GM12891 (cell line): Measurements from ENCODE around the gene ADGRG1.

ENCODE experiments used
- PAX5 ChIP-seq: IDR thresholded peaks from 2 replicates; pipeline ENCODE4 v1.6.1; 2011; ENCODE audit warnings: low read length, moderate library complexity, mild to moderate bottlenecking; ENCODE audit not compliant: insufficient read depth, severe bottlenecking
- POLR2A ChIP-seq: IDR thresholded peaks from 2 replicates; pipeline ENCODE4 v1.6.1; 2011; ENCODE audit warnings: low read depth, low read length, control low read depth
- POLR2AphosphoS5 ChIP-seq: IDR thresholded peaks from 2 replicates; pipeline ENCODE4 v1.6.1; 2011; ENCODE audit warnings: low read depth, low read length, control low read depth
- POU2F2 ChIP-seq: IDR thresholded peaks from 2 replicates; pipeline ENCODE4 v1.6.1; 2011; ENCODE audit warnings: low read depth, mild to moderate bottlenecking, control low read depth, low read length, moderate library complexity
- SPI1 ChIP-seq: IDR thresholded peaks from 2 replicates; pipeline ENCODE4 v1.6.1; 2011; ENCODE audit warnings: low read depth, low read length, control low read depth
- TAF1 ChIP-seq: IDR thresholded peaks from 2 replicates; pipeline ENCODE4 v1.6.1; 2011; ENCODE audit warnings: low read depth, low read length, control low read depth

DNA sequence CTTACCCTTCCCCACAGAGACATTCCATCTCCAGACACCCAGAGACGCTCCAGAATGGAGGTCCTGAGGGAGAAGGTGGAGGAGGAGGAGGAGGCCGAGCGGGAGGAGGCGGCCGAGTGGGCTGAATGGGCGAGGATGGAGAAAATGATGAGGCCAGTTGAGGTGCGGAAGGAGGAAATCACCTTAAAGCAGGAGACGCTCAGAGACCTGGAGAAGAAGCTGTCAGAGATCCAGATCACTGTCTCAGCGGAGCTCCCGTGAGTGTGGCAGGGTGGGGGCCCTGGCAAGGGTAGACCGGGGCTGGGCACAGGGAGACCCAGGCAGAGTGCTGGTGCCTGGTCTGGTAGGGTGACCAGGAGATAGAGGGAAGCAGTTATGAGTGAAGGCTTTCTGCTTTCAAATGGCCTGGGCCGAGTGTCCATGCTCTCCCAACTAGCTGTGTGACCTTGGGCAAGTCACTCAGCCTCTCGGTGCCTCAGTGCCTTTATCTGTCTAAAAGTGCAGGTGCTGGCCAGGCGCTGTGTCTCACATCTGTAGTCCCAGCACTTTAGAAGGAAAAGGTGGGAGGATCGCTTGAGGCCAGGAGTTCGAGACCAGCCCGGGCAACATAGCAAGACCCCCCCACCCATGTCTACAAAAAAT is 69.6 kb downstream of the ADGRG1 start:
- TF ChIP-seq POU2F2 (no peak), POLR2AphosphoS5 (no peak), TAF1 (no peak), POLR2A (no peak), SPI1 (no peak), PAX5 (no peak)
